ENCODE measurements around the gene CNOT1.

Gene CNOT1

GRCh38 chr16:58474296-58474695 lies 155.3 kb downstream of the CNOT1 start:
- H3K9ac ChIP-seq (ENCODE audit: low read length) = no peak overlapping the region

GRCh38 chr16:58472827-58473226 lies 156.8 kb downstream of the CNOT1 start:
- Histone ChIP-seq H3K36me3 (replicated peaks; ENCODE audit: insufficient read depth, low read length) (no peaks in the 10 kb centered on the region), H3K4me3 (ENCODE audit: low read length) (no peak overlapping the region), H3K9ac (ENCODE audit: low read length) (no peak overlapping the region), H4K20me1 (ENCODE audit: insufficient read depth, low read length) (no peaks in the 10 kb centered on the region), H3F3A (ENCODE audit: insufficient read depth, low read length) (no peaks in the 10 kb centered on the region), H2AFZ (ENCODE audit: low read length) (no peak overlapping the region), H3K9me2 (replicated peaks; ENCODE audit: insufficient read depth, low read length) (no peaks in the 10 kb centered on the region), H3K27ac (ENCODE audit: low read length) (no peak overlapping the region), H3K79me2 (ENCODE audit: low read length) (no peaks in the 10 kb centered on the region), H3K9me3 (replicated peaks; ENCODE audit: insufficient read depth, low read length) (no peaks in the 10 kb centered on the region), H3K27me3 (replicated peaks; ENCODE audit: insufficient read depth, low read length) (no peaks in the 10 kb centered on the region), H3K4me2 (ENCODE audit: low read depth, low read length) (no peak overlapping the region), H3K4me1 (ENCODE audit: low read length) (no peaks in the 10 kb centered on the region)
- DNase-seq = no peak
- TF ChIP-seq CTCF (IDR thresholded peaks at IDR 0.05; ENCODE audit: low read length) (no peak), EZH2phosphoT487 (IDR thresholded peaks at IDR 0.05; ENCODE audit: low read length) (no peak), EZH2 (optimal IDR thresholded peaks at IDR 0.05; ENCODE audit: low read depth, low read length) (no peak)

More at GRCh38 chr16:58474296-58474695, 155.3 kb downstream of the CNOT1 start:
- H3K4me3 ChIP-seq (ENCODE audit: low read length) = no peak overlapping the region
- no peaks in the 10 kb centered on the region for H3K79me2 ChIP-seq (ENCODE audit: low read length)
- no peaks in the 10 kb centered on the region for H3K36me3 ChIP-seq (replicated peaks; ENCODE audit: insufficient read depth, low read length)
- no peak for DNase-seq
- no peak overlapping the region for H3K27ac ChIP-seq (ENCODE audit: low read length)
- no peak overlapping the region for H2AFZ ChIP-seq (ENCODE audit: low read length)
- H3K9me3 ChIP-seq (replicated peaks; ENCODE audit: insufficient read depth, low read length) = no peaks in the 10 kb centered on the region
- H3F3A ChIP-seq (ENCODE audit: insufficient read depth, low read length) = no peaks in the 10 kb centered on the region
- no peaks in the 10 kb centered on the region for H3K4me1 ChIP-seq (ENCODE audit: low read length)
- H3K9me2 ChIP-seq (replicated peaks; ENCODE audit: insufficient read depth, low read length) = no peaks in the 10 kb centered on the region
- no peaks in the 10 kb centered on the region for H4K20me1 ChIP-seq (ENCODE audit: insufficient read depth, low read length)
- TF ChIP-seq EZH2phosphoT487 (IDR thresholded peaks at IDR 0.05; ENCODE audit: low read length) (no peak), EZH2 (optimal IDR thresholded peaks at IDR 0.05; ENCODE audit: low read depth, low read length) (no peak), CTCF (IDR thresholded peaks at IDR 0.05; ENCODE audit: low read length) (no peak)
- H3K4me2 ChIP-seq (ENCODE audit: low read depth, low read length) = no peak overlapping the region
- no peaks in the 10 kb centered on the region for H3K27me3 ChIP-seq (replicated peaks; ENCODE audit: insufficient read depth, low read length)

- Histone ChIP-seq H3K36me3 (replicated peaks; ENCODE audit: insufficient read depth, low read length) (no peaks in the 10 kb centered on the region), H3K27ac (ENCODE audit: low read length) (no peak overlapping the region), H3K79me2 (ENCODE audit: low read length) (no peaks in the 10 kb centered on the region), H3K9me3 (replicated peaks; ENCODE audit: insufficient read depth, low read length) (no peaks in the 10 kb centered on the region), H3K4me2 (ENCODE audit: low read depth, low read length) (no peak overlapping the region), H3K27me3 (replicated peaks; ENCODE audit: insufficient read depth, low read length) (no peaks in the 10 kb centered on the region), H3F3A (ENCODE audit: insufficient read depth, low read length) (no peaks in the 10 kb centered on the region), H2AFZ (ENCODE audit: low read length) (no peak overlapping the region), H3K9ac (ENCODE audit: low read length) (no peak overlapping the region), H4K20me1 (ENCODE audit: insufficient read depth, low read length) (no peaks in the 10 kb centered on the region), H3K9me2 (replicated peaks; ENCODE audit: insufficient read depth, low read length) (no peaks in the 10 kb centered on the region), H3K4me1 (ENCODE audit: low read length) (no peaks in the 10 kb centered on the region), H3K4me3 (ENCODE audit: low read length) (no peak overlapping the region)
- DNase-seq = no peak
- TF ChIP-seq CTCF (IDR thresholded peaks at IDR 0.05; ENCODE audit: low read length) (no peak), EZH2phosphoT487 (IDR thresholded peaks at IDR 0.05; ENCODE audit: low read length) (no peak), EZH2 (optimal IDR thresholded peaks at IDR 0.05; ENCODE audit: low read depth, low read length) (no peak)
These were observed 157.4 kb downstream of the CNOT1 start for GRCh38 chr16:58472266-58472665.

All from MM.1S (cell line).